RCC 7860 (cell line): ENCODE results near the gene CAVIN2.

Source experiments
- DNase-seq: peaks from one replicate; pipeline ENCODE4 v3.0.0-alpha.2; 2015; ENCODE audit warnings: low spot score
- FAIRE-seq: peaks from 2 replicates; lab custom pipeline; 2012; peaks lifted over from hg19 to GRCh38; lab: Jason Lieb, UNC

CAVIN2 gene

GRCh38 chr2:191846515-191847476 is at the start of gene CAVIN2:
TSS of gene CAVIN2 (minus strand) at chr2:191847088. CDS start at chr2:191846925, 163 bp downstream.
- DNase-seq (no peak), FAIRE-seq (no peak)

GRCh38 chr2:191895743-191896142 is 48.9 kb upstream of the CAVIN2 start:
- no peak for FAIRE-seq
- peak; percentile 25 for DNase-seq

GRCh38 chr2:191895195-191895594 is 48.3 kb upstream of the CAVIN2 start:
- DNase-seq (no peak), FAIRE-seq (no peak)

- DNase-seq (peak; percentile 85), FAIRE-seq (peak; percentile 99)
Observed at GRCh38 chr2:191894681-191895147, 47.8 kb upstream of the CAVIN2 start.

- DNase-seq (peak; percentile 25), FAIRE-seq (peak; percentile 49)
Observed at GRCh38 chr2:191892391-191892790, 45.5 kb upstream of the CAVIN2 start.

GRCh38 chr2:191891656-191892055 is 44.8 kb upstream of the CAVIN2 start:
- FAIRE-seq, result no peak

GRCh38 chr2:191889931-191890330 is 43.0 kb upstream of the CAVIN2 start:
- FAIRE-seq, result no peak
- no peak for DNase-seq

More at GRCh38 chr2:191891656-191892055, 44.8 kb upstream of the CAVIN2 start:
- DNase-seq, result no peak

GRCh38 chr2:191888400-191889166 is 41.7 kb upstream of the CAVIN2 start:
- no peak for FAIRE-seq

GRCh38 chr2:191885650-191886049 is 38.8 kb upstream of the CAVIN2 start:
- FAIRE-seq, result no peak

More at GRCh38 chr2:191888400-191889166, 41.7 kb upstream of the CAVIN2 start:
- no peak for DNase-seq

GRCh38 chr2:191885098-191885497 is 38.2 kb upstream of the CAVIN2 start:
- FAIRE-seq, result no peak
- no peak for DNase-seq

More at GRCh38 chr2:191885650-191886049, 38.8 kb upstream of the CAVIN2 start:
- no peak for DNase-seq

- DNase-seq (no peak), FAIRE-seq (no peak)
Observed at GRCh38 chr2:191881982-191882816, 35.3 kb upstream of the CAVIN2 start.

- FAIRE-seq (peak; percentile 99), DNase-seq (peak; percentile 90)
Observed at GRCh38 chr2:191878548-191879279, 31.8 kb upstream of the CAVIN2 start.

- FAIRE-seq (no peak), DNase-seq (no peak)
Observed at GRCh38 chr2:191877875-191878274, 31.0 kb upstream of the CAVIN2 start.

GRCh38 chr2:191875859-191876258 is 29.0 kb upstream of the CAVIN2 start:
- no peak for DNase-seq
- FAIRE-seq, result no peak

- FAIRE-seq, result no peak
- DNase-seq, result no peak
Observed at GRCh38 chr2:191870744-191871143, 23.9 kb upstream of the CAVIN2 start.

GRCh38 chr2:191869781-191870180 is 22.9 kb upstream of the CAVIN2 start:
- DNase-seq (peak; percentile 34), FAIRE-seq (peak; percentile 17)

- DNase-seq, result no peak
- no peak for FAIRE-seq
Observed at GRCh38 chr2:191869178-191869577, 22.3 kb upstream of the CAVIN2 start.

- DNase-seq (no peak), FAIRE-seq (no peak)
Observed at GRCh38 chr2:191867507-191867847, 20.6 kb upstream of the CAVIN2 start.

- FAIRE-seq, result peak; percentile 98
Observed at GRCh38 chr2:191866675-191867506, 20.0 kb upstream of the CAVIN2 start.

More at GRCh38 chr2:191866675-191867506, 20.0 kb upstream of the CAVIN2 start:
- peak; percentile 95 for DNase-seq
